Type B pancreatic cell (in vitro differentiated cells): ENCODE data around the gene C18orf63. TPM values are rescaled to one million over a fixed set of nuclear protein-coding genes. Genes with fewer than 3 reads are reported as not detected.

Experiments
- DNase-seq: peaks from one replicate; pipeline ENCODE4 v3.0.0; 2021; ENCODE audit warnings: mixed read lengths; ENCODE audit not compliant: unreplicated experiment; ENCODE audit errors: extremely low spot score
- H3K27ac Mint-ChIP-seq: 2 replicates; pipeline ENCODE4 v1.8.0; 2021; ENCODE audit warnings: mild to moderate bottlenecking, mixed read lengths
- H3K27me3 Mint-ChIP-seq: 2 replicates; pipeline ENCODE4 v1.8.0; 2021; ENCODE audit warnings: mixed read lengths
- H3K36me3 Mint-ChIP-seq: 2 replicates; pipeline ENCODE4 v1.8.0; 2021; ENCODE audit warnings: mixed read lengths
- H3K4me1 Mint-ChIP-seq: one replicate; pipeline ENCODE4 v1.8.0; 2021; ENCODE audit warnings: mixed read lengths; ENCODE audit not compliant: unreplicated experiment
- H3K4me3 Mint-ChIP-seq: 2 replicates; pipeline ENCODE4 v1.8.0; 2021; ENCODE audit warnings: mild to moderate bottlenecking, mixed read lengths
- H3K9me3 Mint-ChIP-seq: 2 replicates; pipeline ENCODE4 v1.8.0; 2021; ENCODE audit warnings: mixed read lengths
- CTCF ChIP-seq: fragments of 200-600 bp; sonication (generic); conservative IDR thresholded peaks from 2 replicates; pipeline ENCODE4 v1.5.0; 2021; ENCODE audit warnings: antibody characterized with exemption, mild to moderate bottlenecking
- total RNA-seq: library from RNA; stranded (reverse); gene quantifications from 2 replicates; pipeline ENCODE4 v1.2.1, GENCODE V29; 2021; ENCODE audit warnings: low replicate concordance

Gene C18orf63
- total RNA-seq, 1 donor from 2014 or later: not detected

GRCh38 chr18:74303306-74303705 is 12.3 kb upstream of the C18orf63 start:
- Mint-ChIP-seq H3K4me3 (no peak overlapping the region), H3K9me3 (peaks cover 5% of the 10 kb centered on the region), H3K27me3 (peaks cover 4% of the 10 kb centered on the region), H3K4me1 (no peaks in the 10 kb centered on the region), H3K36me3 (no peaks in the 10 kb centered on the region), H3K27ac (no peak overlapping the region)
- no peak for DNase-seq
- no peak for TF ChIP-seq CTCF

- TF ChIP-seq CTCF: no peak
- Mint-ChIP-seq H3K4me3 (no peak overlapping the region), H3K36me3 (no peaks in the 10 kb centered on the region), H3K27ac (no peak overlapping the region), H3K9me3 (no peaks in the 10 kb centered on the region), H3K27me3 (peaks cover 4% of the 10 kb centered on the region), H3K4me1 (no peaks in the 10 kb centered on the region)
- DNase-seq: no peak
Observed at GRCh38 chr18:74303936-74304335, 11.7 kb upstream of the C18orf63 start.

GRCh38 chr18:74310411-74310810 is 5.2 kb upstream of the C18orf63 start:
- Mint-ChIP-seq H3K4me3 (no peak overlapping the region), H3K27ac (no peak overlapping the region), H3K36me3 (no peaks in the 10 kb centered on the region), H3K9me3 (no peaks in the 10 kb centered on the region), H3K4me1 (no peaks in the 10 kb centered on the region), H3K27me3 (no peaks in the 10 kb centered on the region)
- DNase-seq: no peak
- peak; percentile 34 for TF ChIP-seq CTCF

GRCh38 chr18:74311000-74311399 is 4.6 kb upstream of the C18orf63 start:
- no peak overlapping the region for H3K4me3 Mint-ChIP-seq

GRCh38 chr18:74314759-74315463 is 728 bp upstream of the C18orf63 start:
- Mint-ChIP-seq H3K27ac (no peak overlapping the region), H3K9me3 (no peaks in the 10 kb centered on the region), H3K4me3 (no peak overlapping the region), H3K4me1 (no peaks in the 10 kb centered on the region), H3K36me3 (no peaks in the 10 kb centered on the region), H3K27me3 (no peaks in the 10 kb centered on the region)
- no peak for DNase-seq
- no peak for TF ChIP-seq CTCF

More at GRCh38 chr18:74311000-74311399, 4.6 kb upstream of the C18orf63 start:
- Mint-ChIP-seq H3K36me3 (no peaks in the 10 kb centered on the region), H3K9me3 (no peaks in the 10 kb centered on the region), H3K27ac (no peak overlapping the region), H3K27me3 (no peaks in the 10 kb centered on the region), H3K4me1 (no peaks in the 10 kb centered on the region)
- no peak for DNase-seq
- TF ChIP-seq CTCF: no peak
